ENCODE results near the gene SLC43A2. TPM values are rescaled to one million over a fixed set of nuclear protein-coding genes. Genes with fewer than 3 reads are reported as not detected.

Gene SLC43A2
- total and polyA plus RNA-seq, 2 donors from 2014 or later = 48.9 to 60.4 TPM

DNA sequence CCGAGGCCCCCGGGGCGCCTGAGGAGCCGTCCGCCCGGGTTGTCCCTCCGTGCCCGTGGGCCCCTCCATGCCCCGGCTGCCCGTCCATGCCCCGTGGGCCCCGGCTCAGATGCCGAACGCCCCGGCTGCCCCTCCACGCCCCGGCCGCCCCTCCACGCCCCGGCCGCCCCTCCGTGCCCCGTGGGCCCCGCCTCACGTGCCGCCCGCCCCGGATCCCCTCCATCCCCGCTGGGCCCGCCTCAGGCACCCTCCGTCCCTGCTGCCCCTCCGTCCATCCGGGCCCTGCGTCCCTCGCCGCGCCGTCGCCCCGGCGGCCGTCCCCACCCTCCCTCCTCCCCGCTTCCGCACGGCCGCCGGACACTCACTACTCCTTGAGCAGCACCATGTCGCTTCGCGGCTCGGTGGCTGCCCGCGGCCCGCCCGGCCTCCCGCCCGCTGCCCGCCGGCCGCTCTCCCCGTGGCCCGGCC, 66.4 kb downstream of the SLC43A2 start:
- Histone ChIP-seq H3K9me3 (ENCODE audit: control insufficient read depth in 2 of 3, insufficient read depth in 1 of 3, low read length in 3 of 3) (no peaks in the 10 kb centered on the region), H3K27ac (ENCODE audit: low read depth in 2 of 2, low read length in 2 of 2) (peak overlapping the region; percentile 67 to 85), H3K4me3 (ENCODE audit: low read length in 3 of 3) (peak overlapping the region; percentile 1 to 70 (median 55)), H3K9ac (ENCODE audit: low read length in 3 of 3) (peak overlapping the region in 1 of 3 donors; percentile 65), H3K27me3 (ENCODE audit: control insufficient read depth, insufficient read depth, low read length) (no peaks in the 10 kb centered on the region), H3K36me3 (ENCODE audit: control insufficient read depth in 2 of 3, insufficient read depth in 3 of 3, low read length in 3 of 3) (peaks cover 0 to 2% (median 0%) of the 10 kb centered on the region in 3 donors), H3K4me1 (ENCODE audit: control insufficient read depth in 2 of 3, insufficient read depth in 2 of 3, low read depth in 1 of 3, low read length in 3 of 3) (peaks cover 3 to 26% (median 24%) of the 10 kb centered on the region in 3 donors)
- intact Hi-C loops (cut with DNase I) = no loop called here
- TF ChIP-seq, protein P1, sequence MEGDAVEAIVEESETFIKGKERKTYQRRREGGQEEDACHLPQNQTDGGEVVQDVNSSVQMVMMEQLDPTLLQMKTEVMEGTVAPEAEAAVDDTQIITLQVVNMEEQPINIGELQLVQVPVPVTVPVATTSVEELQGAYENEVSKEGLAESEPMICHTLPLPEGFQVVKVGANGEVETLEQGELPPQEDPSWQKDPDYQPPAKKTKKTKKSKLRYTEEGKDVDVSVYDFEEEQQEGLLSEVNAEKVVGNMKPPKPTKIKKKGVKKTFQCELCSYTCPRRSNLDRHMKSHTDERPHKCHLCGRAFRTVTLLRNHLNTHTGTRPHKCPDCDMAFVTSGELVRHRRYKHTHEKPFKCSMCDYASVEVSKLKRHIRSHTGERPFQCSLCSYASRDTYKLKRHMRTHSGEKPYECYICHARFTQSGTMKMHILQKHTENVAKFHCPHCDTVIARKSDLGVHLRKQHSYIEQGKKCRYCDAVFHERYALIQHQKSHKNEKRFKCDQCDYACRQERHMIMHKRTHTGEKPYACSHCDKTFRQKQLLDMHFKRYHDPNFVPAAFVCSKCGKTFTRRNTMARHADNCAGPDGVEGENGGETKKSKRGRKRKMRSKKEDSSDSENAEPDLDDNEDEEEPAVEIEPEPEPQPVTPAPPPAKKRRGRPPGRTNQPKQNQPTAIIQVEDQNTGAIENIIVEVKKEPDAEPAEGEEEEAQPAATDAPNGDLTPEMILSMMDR (IDR thresholded peaks at IDR 0.05; ENCODE audit: borderline replicate concordance, extremely low read depth, insufficient read depth) = no peak
- DNase-seq = peak in 2 of 5 donors; percentile 80 to 90
- FAIRE-seq = no peak

DNA sequence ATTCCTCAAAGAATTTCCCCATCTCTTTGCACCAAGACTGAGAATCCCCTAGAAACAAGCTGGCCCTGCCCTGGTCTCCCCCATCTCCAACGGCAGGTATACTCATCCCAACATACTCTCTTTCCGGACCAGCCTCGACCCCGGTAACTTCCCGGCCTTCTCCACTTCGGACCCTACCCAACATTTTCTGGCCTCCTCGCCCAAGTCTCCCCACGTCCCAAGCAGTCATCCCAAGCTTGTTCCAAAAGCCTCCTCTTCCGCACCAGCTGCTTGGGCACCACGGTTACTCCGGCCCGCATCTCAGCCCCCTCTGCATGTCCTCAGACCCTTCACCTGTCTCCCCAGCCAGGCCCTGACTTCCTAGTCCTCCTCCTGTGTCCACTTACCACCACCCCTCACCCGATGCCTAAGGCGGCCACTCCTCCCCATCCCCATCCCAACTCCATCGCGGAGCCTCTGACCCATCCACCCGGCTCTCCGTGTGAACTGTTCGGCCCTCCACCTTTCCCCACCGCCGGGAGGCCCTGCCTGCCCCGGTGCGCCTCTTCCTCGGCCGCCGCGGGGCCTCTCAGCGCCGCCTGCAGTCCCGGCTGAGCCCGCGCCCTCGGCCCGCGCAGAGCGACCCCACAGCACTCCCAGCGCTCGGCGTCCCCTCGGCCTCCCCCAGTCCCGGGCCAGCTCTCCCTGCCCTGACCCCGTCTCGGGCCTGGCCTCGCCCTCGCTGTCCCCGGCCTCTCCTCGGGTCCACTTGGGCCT, 67.0 kb downstream of the SLC43A2 start:
- Histone ChIP-seq H3K9me3 (ENCODE audit: control insufficient read depth in 2 of 3, insufficient read depth in 1 of 3, low read length in 3 of 3) (no peaks in the 10 kb centered on the region), H3K27ac (ENCODE audit: low read depth in 2 of 2, low read length in 2 of 2) (peak overlapping the region; percentile 67 to 85), H3K36me3 (ENCODE audit: control insufficient read depth in 2 of 3, insufficient read depth in 3 of 3, low read length in 3 of 3) (peaks cover 0 to 4% (median under 1%) of the 10 kb centered on the region in 3 donors), H3K27me3 (ENCODE audit: control insufficient read depth, insufficient read depth, low read length) (no peaks in the 10 kb centered on the region), H3K4me1 (ENCODE audit: control insufficient read depth in 2 of 3, insufficient read depth in 2 of 3, low read depth in 1 of 3, low read length in 3 of 3) (peaks cover 3 to 26% (median 24%) of the 10 kb centered on the region in 3 donors), H3K9ac (ENCODE audit: low read length in 3 of 3) (peak overlapping the region; percentile 30 to 65 (median 59)), H3K4me3 (ENCODE audit: low read length in 3 of 3) (peak overlapping the region; percentile 32 to 73 (median 70))
- FAIRE-seq (no peak), DNase-seq (peak in 4 of 5 donors; percentile 49 to 89 (median 62))
- intact Hi-C loops (cut with DNase I) = no loop called here
- TF ChIP-seq, protein P1 (IDR thresholded peaks at IDR 0.05; ENCODE audit: borderline replicate concordance, extremely low read depth, insufficient read depth) = no peak

DNA sequence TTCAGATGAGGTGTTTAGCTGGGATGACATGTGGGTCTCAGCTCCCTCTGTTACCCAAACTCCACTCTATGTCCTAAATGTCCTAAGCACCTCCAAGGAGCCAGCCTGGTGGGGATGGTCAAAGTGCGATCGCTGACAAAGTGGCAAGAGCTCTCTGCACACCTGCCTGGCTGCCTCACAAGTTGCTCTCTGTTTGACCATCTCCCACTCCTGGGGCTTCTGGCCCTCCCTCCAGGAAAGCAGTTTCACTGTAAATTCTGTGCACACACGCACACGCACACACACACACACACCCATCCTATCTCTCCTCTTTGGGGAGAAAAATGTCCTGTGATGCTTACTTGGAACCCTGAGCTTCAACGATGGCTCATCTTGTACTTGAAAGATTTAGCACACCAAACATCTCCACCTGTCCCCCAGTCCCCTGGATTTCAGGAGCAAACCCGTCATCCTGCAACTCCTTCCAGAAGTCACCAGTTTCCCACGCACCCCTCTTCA, 67.7 kb downstream of the SLC43A2 start:
- H3K4me3 ChIP-seq (ENCODE audit: low read length in 3 of 3) = peak overlapping the region; percentile 32 to 73 (median 70)
- H3K27me3 ChIP-seq (ENCODE audit: control insufficient read depth, insufficient read depth, low read length) = no peaks in the 10 kb centered on the region
- no peak for FAIRE-seq
- peaks cover 3 to 26% (median 24%) of the 10 kb centered on the region in 3 donors for H3K4me1 ChIP-seq (ENCODE audit: control insufficient read depth in 2 of 3, insufficient read depth in 2 of 3, low read depth in 1 of 3, low read length in 3 of 3)
- no peak overlapping the region for H3K27ac ChIP-seq (ENCODE audit: low read depth in 2 of 2, low read length in 2 of 2)
- H3K9ac ChIP-seq (ENCODE audit: low read length in 3 of 3) = peak overlapping the region; percentile 9 to 65 (median 30)
- peaks cover 0 to 11% (median 4%) of the 10 kb centered on the region in 3 donors for H3K36me3 ChIP-seq (ENCODE audit: control insufficient read depth in 2 of 3, insufficient read depth in 3 of 3, low read length in 3 of 3)
- intact Hi-C loops (cut with DNase I) = no loop called here
- TF ChIP-seq, protein P1 (IDR thresholded peaks at IDR 0.05; ENCODE audit: borderline replicate concordance, extremely low read depth, insufficient read depth) = no peak
- DNase-seq = peak in 1 of 5 donors; percentile 13
- no peaks in the 10 kb centered on the region for H3K9me3 ChIP-seq (ENCODE audit: control insufficient read depth in 2 of 3, insufficient read depth in 1 of 3, low read length in 3 of 3)

Measured in kidney (tissue), 14 donors.